AG09309 (cell line): Measurements from ENCODE around the gene NDUFB8.

Experiments used
- DNase-seq: peaks from one replicate; pipeline ENCODE4 v3.0.0-alpha.2; 2010; ENCODE audit warnings: low read depth
- H3K4me3 ChIP-seq: 2 replicates; pipeline ENCODE4 v1.5.1; 2011; ENCODE audit warnings: mild to moderate bottlenecking, low read depth, low read length, moderate library complexity; ENCODE audit not compliant: control insufficient read depth
- TF ChIP-seq, protein P1 (sequence below): IDR thresholded peaks from 2 replicates; pipeline ENCODE4 v1.5.1; 2011; ENCODE audit warnings: mild to moderate bottlenecking, low read depth, low read length, inconsistent platforms; ENCODE audit not compliant: insufficient read depth, control insufficient read depth; ENCODE audit errors: missing control alignments

Gene NDUFB8

DNA sequence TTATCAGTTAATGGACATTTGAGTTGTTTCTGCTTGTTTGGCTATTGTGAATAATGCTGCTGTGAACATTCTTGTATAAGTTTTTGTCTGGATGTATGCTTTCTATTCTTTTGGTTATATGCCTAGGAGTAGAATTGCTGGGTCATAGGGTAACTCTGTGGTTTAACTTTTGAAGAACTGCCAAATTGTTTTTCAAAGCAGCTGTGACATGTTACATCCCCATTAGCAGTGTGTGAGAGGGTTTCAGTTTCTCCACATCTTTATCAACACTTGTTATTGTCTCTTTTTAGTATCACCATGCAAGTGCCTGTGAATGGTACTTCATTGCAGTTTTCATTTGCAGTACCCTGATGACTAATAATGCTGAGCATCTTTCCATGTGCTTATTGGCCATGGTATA lies 2.1 kb upstream of the NDUFB8 start:
- DNase-seq, result no peak
- TF ChIP-seq, protein P1, sequence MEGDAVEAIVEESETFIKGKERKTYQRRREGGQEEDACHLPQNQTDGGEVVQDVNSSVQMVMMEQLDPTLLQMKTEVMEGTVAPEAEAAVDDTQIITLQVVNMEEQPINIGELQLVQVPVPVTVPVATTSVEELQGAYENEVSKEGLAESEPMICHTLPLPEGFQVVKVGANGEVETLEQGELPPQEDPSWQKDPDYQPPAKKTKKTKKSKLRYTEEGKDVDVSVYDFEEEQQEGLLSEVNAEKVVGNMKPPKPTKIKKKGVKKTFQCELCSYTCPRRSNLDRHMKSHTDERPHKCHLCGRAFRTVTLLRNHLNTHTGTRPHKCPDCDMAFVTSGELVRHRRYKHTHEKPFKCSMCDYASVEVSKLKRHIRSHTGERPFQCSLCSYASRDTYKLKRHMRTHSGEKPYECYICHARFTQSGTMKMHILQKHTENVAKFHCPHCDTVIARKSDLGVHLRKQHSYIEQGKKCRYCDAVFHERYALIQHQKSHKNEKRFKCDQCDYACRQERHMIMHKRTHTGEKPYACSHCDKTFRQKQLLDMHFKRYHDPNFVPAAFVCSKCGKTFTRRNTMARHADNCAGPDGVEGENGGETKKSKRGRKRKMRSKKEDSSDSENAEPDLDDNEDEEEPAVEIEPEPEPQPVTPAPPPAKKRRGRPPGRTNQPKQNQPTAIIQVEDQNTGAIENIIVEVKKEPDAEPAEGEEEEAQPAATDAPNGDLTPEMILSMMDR, result no peak
- no peak overlapping the region for H3K4me3 ChIP-seq

DNA sequence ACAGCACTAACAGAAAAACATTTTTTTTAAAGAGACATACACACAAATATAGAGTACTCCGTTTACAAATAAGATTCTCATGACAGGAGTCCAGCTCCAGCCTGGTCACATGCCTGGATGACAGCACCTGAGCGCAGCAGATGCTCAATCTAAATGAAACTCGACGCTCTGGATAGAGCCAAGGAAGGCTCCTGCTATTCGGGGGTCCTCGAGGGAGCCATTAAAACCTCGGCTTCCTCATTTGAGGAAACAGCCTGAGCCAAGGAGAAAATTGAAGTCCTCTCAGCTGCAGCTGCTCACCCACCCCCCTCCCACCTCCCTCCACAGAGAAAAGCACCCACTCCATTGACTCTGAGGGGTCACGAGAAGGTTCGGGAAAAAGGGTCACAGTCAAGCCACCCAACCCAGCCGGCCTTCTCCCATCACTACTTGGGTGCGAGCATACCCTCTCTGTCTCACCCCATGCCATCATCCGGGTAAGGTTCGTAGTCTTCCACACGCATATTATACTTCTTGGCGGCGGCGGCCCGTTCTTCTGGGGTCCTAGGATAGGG lies 673 bp downstream of the NDUFB8 start:
- TF ChIP-seq, protein P1, result no peak
- DNase-seq, result no peak
- H3K4me3 ChIP-seq, result peak overlapping the region; percentile 84

DNA sequence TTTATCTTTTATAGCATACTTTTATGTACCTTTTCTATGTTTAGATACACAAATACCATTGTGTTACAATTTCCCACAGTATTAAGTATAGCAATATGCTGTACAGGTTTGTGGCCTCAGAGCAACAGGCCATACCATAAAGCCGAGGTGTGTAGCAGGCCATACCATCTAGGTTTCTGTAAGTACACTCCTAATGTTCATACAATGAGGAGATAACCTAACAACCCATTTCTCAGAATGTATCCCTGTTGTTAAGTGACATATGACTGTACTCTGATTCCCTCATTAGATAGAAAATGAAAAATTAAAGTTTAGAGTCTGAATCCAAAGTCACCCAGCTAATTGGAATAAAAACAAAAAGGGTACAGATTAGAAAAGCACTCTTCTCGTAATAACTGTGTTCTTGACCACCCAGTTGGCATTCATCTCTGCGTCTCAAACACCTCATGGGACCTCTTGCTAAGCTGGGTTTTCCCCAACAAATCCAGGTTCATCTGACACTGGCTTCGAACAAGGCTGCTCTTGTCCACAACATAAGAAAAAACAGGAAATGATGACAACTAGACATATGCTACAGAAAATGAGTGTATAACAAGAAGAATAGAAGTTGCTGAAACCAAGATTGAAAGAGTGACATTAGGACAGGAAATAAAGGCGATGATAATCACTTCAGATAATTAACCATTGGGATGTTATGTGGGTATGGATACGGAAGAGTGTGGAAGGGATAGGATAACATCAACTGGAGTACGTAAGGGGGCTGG lies 1.4 kb downstream of the NDUFB8 start:
- TF ChIP-seq, protein P1, result no peak
- peak overlapping the region; percentile 84 for H3K4me3 ChIP-seq
- DNase-seq, result no peak

DNA sequence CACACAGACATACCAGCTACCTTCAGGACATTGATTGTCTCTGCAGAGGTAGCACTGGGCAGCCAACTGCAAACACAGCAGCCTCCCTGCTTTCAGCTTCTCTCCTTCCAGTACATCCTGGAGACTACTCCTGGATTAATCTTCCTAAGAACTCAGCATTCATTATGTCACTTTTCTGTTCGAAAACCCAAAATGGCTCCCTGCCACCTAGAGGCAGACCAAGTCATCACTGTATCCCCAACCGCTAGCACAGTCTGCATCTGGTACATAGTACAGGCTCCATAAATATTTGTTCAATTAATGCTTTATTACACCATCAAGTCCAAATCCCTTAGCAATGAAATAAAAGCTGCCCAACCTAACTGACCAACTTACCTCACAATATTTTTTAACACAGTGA lies 5.0 kb downstream of the NDUFB8 start:
- DNase-seq, result no peak
- TF ChIP-seq, protein P1, result no peak
- H3K4me3 ChIP-seq, result no peak overlapping the region

DNA sequence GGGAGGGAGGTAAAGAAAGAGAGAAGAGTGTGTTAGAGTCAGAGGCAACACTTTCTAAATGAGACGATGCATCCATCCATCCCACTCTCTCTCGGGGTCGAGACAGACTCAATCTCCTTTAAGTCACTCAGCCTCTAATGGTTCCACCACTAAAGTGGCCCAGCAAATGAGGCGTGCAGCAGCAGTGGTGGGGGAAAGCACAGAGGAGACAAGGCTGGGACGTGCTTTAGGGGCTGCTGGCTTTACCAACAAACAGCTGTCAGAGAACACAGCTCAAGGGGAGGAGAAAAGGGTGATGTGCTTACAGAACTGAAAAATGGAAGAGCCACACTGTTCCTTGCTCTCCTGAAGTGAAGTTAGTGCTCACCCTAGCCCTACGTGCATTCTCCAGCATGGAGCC lies 5.5 kb downstream of the NDUFB8 start:
- TF ChIP-seq, protein P1, result no peak
- no peak for DNase-seq
- H3K4me3 ChIP-seq, result no peak overlapping the region

DNA sequence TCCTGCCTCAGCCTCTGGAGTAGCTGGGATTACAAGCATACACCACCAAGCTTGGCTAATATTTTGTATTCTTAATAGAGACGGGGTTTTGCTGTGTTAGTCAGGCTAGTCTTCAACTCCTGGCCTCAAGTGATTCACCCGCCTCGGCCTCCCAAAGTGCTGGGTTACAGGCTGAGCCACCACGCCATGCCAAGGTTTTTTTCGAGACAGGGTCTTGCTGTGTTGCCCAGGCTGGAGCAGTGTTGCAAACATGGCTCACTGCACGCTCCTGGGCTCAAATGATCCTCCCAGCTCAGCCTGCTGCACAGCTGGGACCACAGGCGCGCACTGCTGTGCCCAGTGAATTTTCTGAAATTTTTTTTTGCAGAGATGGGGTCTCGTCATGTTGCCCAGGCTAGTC lies 6.7 kb downstream of the NDUFB8 start:
- H3K4me3 ChIP-seq, result no peak overlapping the region
- TF ChIP-seq, protein P1, result no peak
- no peak for DNase-seq
